H9 (cell line): Measurements from ENCODE around the gene F5. TPM values are rescaled to one million over a fixed set of nuclear protein-coding genes. Genes with fewer than 3 reads are reported as not detected.

ENCODE experiments used
- DNase-seq: peaks from one replicate; pipeline ENCODE4 v3.0.0-alpha.2; 2017
- H2AFZ ChIP-seq: one replicate; pipeline ENCODE4 v1.6.1; 2013; ENCODE audit warnings: mild to moderate bottlenecking, low read length, control low read depth, moderate library complexity
- H2AK5ac ChIP-seq: 2 replicates; pipeline ENCODE4 v1.6.1; 2013; ENCODE audit warnings: low read length, control low read depth, mixed read lengths; ENCODE audit not compliant: insufficient read length
- H2BK120ac ChIP-seq: one replicate; pipeline ENCODE4 v1.6.1; 2013; ENCODE audit warnings: low read depth, mild to moderate bottlenecking, low read length, control low read depth, inconsistent platforms; ENCODE audit not compliant: poor library complexity, severe bottlenecking
- H2BK12ac ChIP-seq: 2 replicates; pipeline ENCODE4 v1.6.1; 2013; ENCODE audit warnings: low read length, control low read depth, mixed read lengths, low read depth; ENCODE audit not compliant: insufficient read length
- H2BK15ac ChIP-seq: 2 replicates; pipeline ENCODE4 v1.6.1; 2013; ENCODE audit warnings: low read depth, low read length, control low read depth
- H2BK20ac ChIP-seq: one replicate; pipeline ENCODE4 v1.6.1; 2013; ENCODE audit warnings: low read depth, mild to moderate bottlenecking, low read length, control low read depth, inconsistent platforms; ENCODE audit not compliant: poor library complexity, severe bottlenecking
- H2BK5ac ChIP-seq: 2 replicates; pipeline ENCODE4 v1.6.1; 2013; ENCODE audit warnings: low read length, control low read depth, mixed read lengths; ENCODE audit not compliant: insufficient read length
- H3K14ac ChIP-seq: 2 replicates; pipeline ENCODE4 v1.6.1; 2013; ENCODE audit warnings: low read length, control low read depth; ENCODE audit not compliant: insufficient read depth
- H3K18ac ChIP-seq: 2 replicates; pipeline ENCODE4 v1.6.1; 2013; ENCODE audit warnings: low read depth, mild to moderate bottlenecking, mixed read lengths, low read length, control low read depth; ENCODE audit not compliant: insufficient read length
- H3K23ac ChIP-seq: 2 replicates; pipeline ENCODE4 v1.6.1; 2013; ENCODE audit warnings: low read length, control low read depth, mixed read lengths, low read depth; ENCODE audit not compliant: insufficient read length
- H3K23me2 ChIP-seq: 2 replicates; pipeline ENCODE4 v1.6.1; 2013; ENCODE audit warnings: low read depth, mild to moderate bottlenecking, mixed read lengths, low read length, control low read depth; ENCODE audit not compliant: insufficient read length, poor library complexity, severe bottlenecking
- H3K27ac ChIP-seq: 2 replicates; pipeline ENCODE4 v1.5.1; 2013; ENCODE audit warnings: low read length, control low read depth, mixed read lengths, low read depth; ENCODE audit not compliant: insufficient read length
- H3K27me3 ChIP-seq: 2 replicates; pipeline ENCODE4 v1.6.1; 2013; ENCODE audit warnings: low read length, control low read depth, inconsistent platforms; ENCODE audit not compliant: insufficient read depth
- H3K4ac ChIP-seq: 2 replicates; pipeline ENCODE4 v1.6.1; 2013; ENCODE audit warnings: low read depth, mild to moderate bottlenecking, control low read depth, inconsistent platforms, low read length, moderate library complexity
- H3K4me1 ChIP-seq: 2 replicates; pipeline ENCODE4 v1.6.1; 2013; ENCODE audit warnings: low read length, control low read depth, inconsistent platforms; ENCODE audit not compliant: insufficient read depth
- H3K4me2 ChIP-seq: 2 replicates; pipeline ENCODE4 v1.6.1; 2013; ENCODE audit warnings: low read length, control low read depth, mixed read lengths; ENCODE audit not compliant: insufficient read length, insufficient read depth
- H3K56ac ChIP-seq: 2 replicates; pipeline ENCODE4 v1.6.1; 2013; ENCODE audit warnings: low read depth, mild to moderate bottlenecking, mixed read lengths, low read length, control low read depth; ENCODE audit not compliant: insufficient read length
- H3K79me1 ChIP-seq: 2 replicates; pipeline ENCODE4 v1.6.1; 2013; ENCODE audit warnings: low read depth, mild to moderate bottlenecking, moderate library complexity, low read length, control low read depth, inconsistent platforms; ENCODE audit not compliant: insufficient read depth, poor library complexity, severe bottlenecking
- H3K79me2 ChIP-seq: 2 replicates; pipeline ENCODE4 v1.6.1; 2013; ENCODE audit warnings: low read length, control low read depth, inconsistent platforms; ENCODE audit not compliant: insufficient read depth
- H3K9ac ChIP-seq: 2 replicates; pipeline ENCODE4 v1.6.1; 2013; ENCODE audit warnings: low read length, control low read depth, mixed read lengths; ENCODE audit not compliant: insufficient read length; ENCODE audit errors: extremely low read depth
- H3K9me3 ChIP-seq: one replicate; pipeline ENCODE4 v1.6.1; 2013; ENCODE audit warnings: low read depth, low read length, inconsistent platforms; ENCODE audit not compliant: control insufficient read depth
- H3T11ph ChIP-seq: one replicate; pipeline ENCODE4 v1.6.1; 2013; ENCODE audit warnings: mild to moderate bottlenecking, low read length, control low read depth, inconsistent platforms
- H4K20me1 ChIP-seq: one replicate; pipeline ENCODE4 v1.6.1; 2013; ENCODE audit not compliant: control insufficient read depth, insufficient read length, insufficient read depth
- H4K5ac ChIP-seq: 2 replicates; pipeline ENCODE4 v1.6.1; 2013; ENCODE audit warnings: low read depth, mild to moderate bottlenecking, mixed read lengths, low read length, control low read depth; ENCODE audit not compliant: insufficient read length
- H4K8ac ChIP-seq: replicated peaks from 2 replicates; pipeline ENCODE4 v1.6.1; 2013; ENCODE audit warnings: low read length, control low read depth, mixed read lengths, low read depth; ENCODE audit not compliant: insufficient read length
- H4K91ac ChIP-seq: 2 replicates; pipeline ENCODE4 v1.6.1; 2013; ENCODE audit warnings: low read depth, mild to moderate bottlenecking, moderate library complexity, mixed read lengths, low read length, control low read depth; ENCODE audit not compliant: insufficient read length
- H3K27ac Mint-ChIP-seq, 3 experiments: 2 replicates in 2 of 3; 3 replicates in 1 of 3; pipeline ENCODE4 v1.8.0; 2020 to 2021; ENCODE audit warnings: mixed read lengths in 3 of 3, mild to moderate bottlenecking in 1 of 3, moderate library complexity in 1 of 3
- H3K27me3 Mint-ChIP-seq: 2 replicates; pipeline ENCODE4 v1.8.0; 2021; ENCODE audit warnings: low read depth, mild to moderate bottlenecking, moderate library complexity, mixed read lengths
- H3K36me3 Mint-ChIP-seq, 3 experiments: 2 replicates in 2 of 3; 3 replicates in 1 of 3; pipeline ENCODE4 v1.8.0; 2020 to 2021; ENCODE audit warnings: low read depth in 3 of 3, mixed read lengths in 3 of 3; ENCODE audit not compliant: insufficient read depth in 1 of 3
- H3K4me1 Mint-ChIP-seq, 2 experiments: 2 replicates each; pipeline ENCODE4 v1.8.0; 2020; ENCODE audit warnings: mixed read lengths in 2 of 2
- H3K4me3 Mint-ChIP-seq, 2 experiments: 2 replicates in 1 of 2; 3 replicates in 1 of 2; pipeline ENCODE4 v1.8.0; 2020 to 2021; ENCODE audit warnings: mild to moderate bottlenecking in 2 of 2, mixed read lengths in 2 of 2, moderate library complexity in 1 of 2
- H3K9me3 Mint-ChIP-seq, 2 experiments: 2 replicates in 1 of 2; 3 replicates in 1 of 2; pipeline ENCODE4 v1.8.0; 2020; ENCODE audit warnings: mild to moderate bottlenecking in 2 of 2, mixed read lengths in 2 of 2, moderate library complexity in 1 of 2
- CTCF ChIP-seq: fragments of 200-600 bp; sonication (generic); conservative IDR thresholded peaks from 3 replicates; pipeline ENCODE4 v1.8.0; 2021; ENCODE audit warnings: antibody characterized with exemption, mild to moderate bottlenecking
- total RNA-seq: library from RNA; stranded (reverse); gene quantifications from 2 replicates; pipeline ENCODE4 v1.2.1, GENCODE V29; 2021

F5 gene
- total RNA-seq, 1 experiment from 2014 or later = 0.04 TPM

- Histone ChIP-seq H3K27ac (no peak overlapping the region), H3K56ac (no peak overlapping the region), H3K14ac (no peak overlapping the region), H4K5ac (no peak overlapping the region), H3K79me1 (no peaks in the 10 kb centered on the region), H2BK15ac (no peak overlapping the region), H3K27me3 (no peaks in the 10 kb centered on the region), H3K18ac (no peak overlapping the region), H2AFZ (no peak overlapping the region), H4K20me1 (no peaks in the 10 kb centered on the region), H3K4me1 (no peaks in the 10 kb centered on the region), H2BK5ac (no peak overlapping the region), H2BK120ac (no peak overlapping the region), H2BK12ac (no peak overlapping the region), H3K4ac (no peak overlapping the region), H3K4me2 (no peak overlapping the region), H4K91ac (no peak overlapping the region), H3K23me2 (no peaks in the 10 kb centered on the region), H2BK20ac (no peak overlapping the region), H3K9me3 (no peaks in the 10 kb centered on the region), H2AK5ac (no peak overlapping the region), H3K9ac (no peak overlapping the region), H3K79me2 (no peaks in the 10 kb centered on the region), H3K23ac (no peak overlapping the region), H4K8ac (no peak overlapping the region), H3T11ph (no peak overlapping the region)
- TF ChIP-seq CTCF = no peak
- Mint-ChIP-seq H3K27me3 (no peaks in the 10 kb centered on the region), H3K4me1 (peaks cover 0 to 7% of the 10 kb centered on the region in 2 experiments; a peak in 1 of 4 replicates), H3K4me3 (no peak overlapping the region), H3K36me3 (no peaks in the 10 kb centered on the region), H3K27ac (no peak overlapping the region), H3K9me3 (no peaks in the 10 kb centered on the region)
- DNase-seq = no peak
Measured at GRCh38 chr1:169513208-169513607, 73.1 kb downstream of the F5 start.
